Ishikawa (cell line): Measurements from ENCODE around the gene INKA2.

ENCODE experiments used
- CREB1 ChIP-seq: IDR thresholded peaks from 2 replicates; pipeline ENCODE4 v1.6.1; 2012; ENCODE audit warnings: low read depth
- EGR1 ChIP-seq: IDR thresholded peaks from 2 replicates; pipeline ENCODE4 v1.6.1; 2012
- EP300 ChIP-seq: IDR thresholded peaks from 2 replicates; pipeline ENCODE4 v1.6.1; 2012; ENCODE audit warnings: borderline replicate concordance
- FOXM1 ChIP-seq: IDR thresholded peaks from 2 replicates; pipeline ENCODE4 v1.6.1; 2012; ENCODE audit warnings: low read depth, borderline replicate concordance
- NFIC ChIP-seq: IDR thresholded peaks from 2 replicates; pipeline ENCODE4 v1.6.1; 2012
- RAD21 ChIP-seq: IDR thresholded peaks from 2 replicates; pipeline ENCODE4 v1.6.1; 2012; ENCODE audit warnings: low read depth
- TAF1 ChIP-seq: IDR thresholded peaks from 2 replicates; pipeline ENCODE4 v1.6.1; 2012; ENCODE audit warnings: low read depth, mild to moderate bottlenecking
- TCF12 ChIP-seq: IDR thresholded peaks from 2 replicates; pipeline ENCODE4 v1.6.1; 2012; ENCODE audit warnings: low read depth

- no peak for TF ChIP-seq FOXM1
- TF ChIP-seq EGR1: no peak
- no peak for TF ChIP-seq TAF1
- no peak for TF ChIP-seq CREB1
- TF ChIP-seq TCF12: no peak
- TF ChIP-seq NFIC: no peak
- no peak for TF ChIP-seq EP300
- no peak for TF ChIP-seq RAD21
Observed at GRCh38 chr1:111758373-111758772, 19.2 kb upstream of the INKA2 start.
